ENCODE measurements around the gene PCYT2.

DNA sequence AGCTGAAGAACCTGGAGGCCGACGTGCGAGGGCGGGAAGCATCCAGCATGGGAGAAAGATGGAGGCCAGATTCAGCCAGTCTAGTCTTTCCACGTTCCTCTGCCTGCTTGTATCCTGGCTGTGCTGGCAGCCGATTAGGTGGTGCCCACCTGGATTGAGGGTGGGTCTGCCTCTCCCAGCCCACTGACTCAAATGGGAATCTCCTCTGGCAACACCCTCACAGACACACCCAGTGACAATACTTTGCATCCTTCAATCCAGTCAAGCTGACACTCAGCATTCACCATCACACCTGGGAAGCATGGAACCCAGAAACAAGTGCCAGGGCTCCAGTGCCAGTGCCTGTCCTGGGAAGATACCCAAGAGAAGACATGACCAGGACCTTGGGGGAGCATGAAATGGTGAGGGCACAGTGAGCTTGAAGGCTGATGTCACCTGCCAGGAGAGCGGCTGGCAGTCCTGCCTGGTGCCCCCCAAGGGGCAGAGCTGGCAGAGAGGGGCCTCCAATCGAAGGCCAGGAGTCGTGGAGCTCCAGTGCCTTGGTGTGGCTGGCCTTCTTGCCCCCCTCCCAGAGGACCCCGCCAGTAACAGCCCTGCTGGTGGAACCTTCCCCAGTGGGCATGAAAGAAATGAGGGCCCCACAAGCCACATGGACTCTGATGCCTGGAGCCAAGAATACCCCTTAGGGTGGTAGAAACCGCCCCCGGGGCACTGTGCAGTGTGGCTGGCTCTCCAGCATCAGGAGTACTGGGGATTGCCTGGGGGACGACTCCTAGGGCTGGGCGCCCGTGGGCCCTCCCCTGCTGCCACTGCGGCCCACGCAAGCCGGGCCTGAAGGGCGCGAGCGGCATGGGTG lies 9.8 kb downstream of the PCYT2 start:
- TF ChIP-seq POLR2A (IDR thresholded peaks at IDR 0.05; ENCODE audit: low read depth), result no peak
- TF ChIP-seq, protein P1, sequence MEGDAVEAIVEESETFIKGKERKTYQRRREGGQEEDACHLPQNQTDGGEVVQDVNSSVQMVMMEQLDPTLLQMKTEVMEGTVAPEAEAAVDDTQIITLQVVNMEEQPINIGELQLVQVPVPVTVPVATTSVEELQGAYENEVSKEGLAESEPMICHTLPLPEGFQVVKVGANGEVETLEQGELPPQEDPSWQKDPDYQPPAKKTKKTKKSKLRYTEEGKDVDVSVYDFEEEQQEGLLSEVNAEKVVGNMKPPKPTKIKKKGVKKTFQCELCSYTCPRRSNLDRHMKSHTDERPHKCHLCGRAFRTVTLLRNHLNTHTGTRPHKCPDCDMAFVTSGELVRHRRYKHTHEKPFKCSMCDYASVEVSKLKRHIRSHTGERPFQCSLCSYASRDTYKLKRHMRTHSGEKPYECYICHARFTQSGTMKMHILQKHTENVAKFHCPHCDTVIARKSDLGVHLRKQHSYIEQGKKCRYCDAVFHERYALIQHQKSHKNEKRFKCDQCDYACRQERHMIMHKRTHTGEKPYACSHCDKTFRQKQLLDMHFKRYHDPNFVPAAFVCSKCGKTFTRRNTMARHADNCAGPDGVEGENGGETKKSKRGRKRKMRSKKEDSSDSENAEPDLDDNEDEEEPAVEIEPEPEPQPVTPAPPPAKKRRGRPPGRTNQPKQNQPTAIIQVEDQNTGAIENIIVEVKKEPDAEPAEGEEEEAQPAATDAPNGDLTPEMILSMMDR (IDR thresholded peaks at IDR 0.05), result no peak
- no peak for TF ChIP-seq EP300 (IDR thresholded peaks at IDR 0.05)
- no peak for TF ChIP-seq POLR2AphosphoS5 (IDR thresholded peaks at IDR 0.05)

All from esophagus muscularis mucosa (tissue), 4 donors.